Germinal center (tissue), 1 donor: ENCODE data around the gene TMEM86B.
"Not testable (repeated sequence)": the region's sequence is repeated elsewhere in the genome, so short reads cannot be mapped to it uniquely, and the experiment has no call there.

Source experiments
- DNase-seq: peaks from one replicate; pipeline ENCODE4 v3.0.0; 2012; ENCODE audit warnings: mixed read lengths, low spot score

Gene TMEM86B

DNA sequence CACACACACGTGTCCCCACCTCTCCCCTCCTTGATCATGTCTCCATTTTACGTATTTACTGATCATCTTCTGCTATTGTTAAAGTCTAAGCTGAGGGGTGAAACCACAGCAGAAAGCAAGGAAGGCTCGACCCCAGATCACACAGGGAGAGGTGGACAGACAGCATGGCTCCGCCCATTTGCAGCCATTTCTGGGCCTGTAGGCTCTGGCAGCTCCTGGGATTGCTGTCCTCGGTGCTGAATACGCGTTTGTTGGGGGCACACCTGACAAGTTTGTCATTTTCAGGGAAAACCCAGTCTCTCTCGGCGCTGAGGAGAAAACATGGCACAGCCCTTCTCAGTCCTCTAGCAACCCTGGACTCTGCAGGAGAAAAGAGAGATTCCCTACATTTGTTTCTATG, 8.0 kb downstream of the TMEM86B start:
- no peak for DNase-seq

DNA sequence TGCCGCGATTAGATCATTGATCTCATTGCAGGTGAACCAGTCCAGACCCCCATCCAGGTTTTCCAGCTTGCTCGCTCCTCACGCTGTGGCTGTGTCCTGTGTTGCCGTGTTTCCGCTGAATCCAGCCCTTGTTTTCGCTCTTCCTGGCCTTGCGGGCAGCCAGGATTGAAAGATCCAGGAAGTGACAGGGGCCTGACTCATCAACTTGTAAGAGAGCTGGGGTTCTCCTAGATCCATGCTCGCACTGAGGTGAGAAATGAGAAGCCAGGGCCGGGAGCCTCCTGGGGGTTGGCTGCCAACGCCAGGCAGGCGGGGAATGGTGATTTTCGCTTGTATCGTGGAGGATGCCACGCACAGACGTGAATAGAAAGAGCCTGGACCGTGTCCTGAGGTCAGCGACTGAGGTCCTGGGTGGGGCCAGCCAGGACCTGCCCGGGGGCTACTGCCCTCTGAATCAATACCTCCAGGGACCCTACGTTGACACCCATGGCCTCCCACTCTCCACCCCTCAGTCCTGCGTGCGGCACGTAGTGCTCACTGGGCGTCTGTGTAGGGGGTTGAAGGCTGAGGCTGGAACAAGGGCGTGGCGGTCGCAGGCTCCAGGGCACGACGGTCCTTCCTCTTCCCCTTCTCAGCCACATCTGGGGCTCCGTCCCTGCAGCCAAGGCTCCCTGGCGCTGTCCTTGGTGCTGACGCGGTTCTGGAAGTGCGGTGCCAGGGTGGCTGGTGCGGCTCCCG, 11.9 kb downstream of the TMEM86B start:
- peak; percentile 70 for DNase-seq

DNA sequence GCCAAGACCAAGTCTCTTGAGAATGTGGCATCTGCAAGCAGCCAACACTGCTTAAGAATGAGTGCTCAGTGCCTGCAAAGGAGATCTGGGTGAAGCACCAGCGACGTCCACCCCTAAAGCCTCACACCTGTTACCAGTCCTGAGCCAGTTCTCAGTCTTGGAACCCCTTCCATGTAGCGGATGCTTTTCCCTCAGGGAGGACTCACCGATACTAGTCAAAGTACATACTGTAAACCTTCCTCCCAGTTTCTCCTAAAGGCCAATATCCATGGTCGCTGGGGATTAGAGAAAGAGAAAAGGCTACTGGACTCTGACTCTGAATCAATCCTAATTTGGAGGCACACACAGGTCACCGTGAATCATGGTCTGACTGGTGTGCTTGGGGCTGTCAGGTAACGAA, 15.0 kb downstream of the TMEM86B start:
- no peak for DNase-seq

DNA sequence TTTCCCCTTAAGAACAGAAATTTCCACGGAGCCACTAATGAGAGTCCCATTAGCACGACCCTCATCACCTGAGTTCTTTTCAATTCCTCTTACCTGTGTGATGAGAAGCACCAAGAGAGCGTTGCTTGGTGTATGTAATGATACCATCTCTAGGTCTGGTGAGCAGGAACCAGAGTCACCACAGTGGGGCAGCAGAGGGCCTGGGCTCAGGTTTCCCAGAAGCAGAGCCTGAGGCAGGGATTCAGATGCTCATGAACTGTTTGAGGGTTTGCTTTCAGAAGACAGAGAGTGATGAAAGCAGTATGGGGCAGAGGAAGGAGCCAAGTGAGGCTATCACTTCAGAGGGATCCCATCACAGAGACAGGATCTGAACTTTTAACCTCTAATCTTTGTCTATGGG, 16.1 kb downstream of the TMEM86B start:
- DNase-seq = peak; percentile 37

DNA sequence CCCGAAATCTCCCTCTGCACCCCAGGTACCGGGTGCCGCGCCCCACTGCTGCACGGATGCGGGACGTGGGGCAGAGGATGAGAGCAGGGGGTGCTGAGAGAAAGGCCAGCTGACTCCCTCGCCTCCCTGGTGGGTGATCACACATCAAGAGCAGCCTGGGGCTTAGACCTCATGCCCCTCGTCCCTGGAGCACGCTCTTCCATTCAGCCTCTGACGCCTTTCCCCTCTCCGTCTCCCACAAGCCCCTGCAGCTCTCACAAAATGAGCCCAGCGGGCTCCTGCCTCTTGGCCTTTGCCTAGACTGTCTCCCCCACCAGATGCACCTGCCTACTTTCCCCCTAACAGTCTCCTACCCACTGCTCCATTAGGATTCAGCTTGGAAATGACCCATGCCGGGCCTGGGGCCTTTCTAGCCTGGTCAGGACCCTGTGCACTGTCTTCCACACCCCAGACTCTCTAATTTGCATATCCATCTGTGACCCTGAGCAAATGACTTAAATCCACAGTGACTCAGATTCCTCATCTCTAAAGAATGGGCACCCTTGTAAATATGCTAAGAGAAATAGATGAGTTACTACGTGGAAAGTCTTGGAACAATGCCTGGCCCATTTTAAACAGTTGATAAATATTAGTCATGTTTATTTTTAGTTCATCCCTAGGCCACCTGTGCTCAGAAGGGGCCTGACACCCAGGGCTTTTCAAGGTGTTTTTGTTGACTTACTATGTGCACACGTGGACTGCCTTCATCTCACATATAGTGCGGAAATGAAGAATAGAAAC, 18.7 kb downstream of the TMEM86B start:
- no peak for DNase-seq

DNA sequence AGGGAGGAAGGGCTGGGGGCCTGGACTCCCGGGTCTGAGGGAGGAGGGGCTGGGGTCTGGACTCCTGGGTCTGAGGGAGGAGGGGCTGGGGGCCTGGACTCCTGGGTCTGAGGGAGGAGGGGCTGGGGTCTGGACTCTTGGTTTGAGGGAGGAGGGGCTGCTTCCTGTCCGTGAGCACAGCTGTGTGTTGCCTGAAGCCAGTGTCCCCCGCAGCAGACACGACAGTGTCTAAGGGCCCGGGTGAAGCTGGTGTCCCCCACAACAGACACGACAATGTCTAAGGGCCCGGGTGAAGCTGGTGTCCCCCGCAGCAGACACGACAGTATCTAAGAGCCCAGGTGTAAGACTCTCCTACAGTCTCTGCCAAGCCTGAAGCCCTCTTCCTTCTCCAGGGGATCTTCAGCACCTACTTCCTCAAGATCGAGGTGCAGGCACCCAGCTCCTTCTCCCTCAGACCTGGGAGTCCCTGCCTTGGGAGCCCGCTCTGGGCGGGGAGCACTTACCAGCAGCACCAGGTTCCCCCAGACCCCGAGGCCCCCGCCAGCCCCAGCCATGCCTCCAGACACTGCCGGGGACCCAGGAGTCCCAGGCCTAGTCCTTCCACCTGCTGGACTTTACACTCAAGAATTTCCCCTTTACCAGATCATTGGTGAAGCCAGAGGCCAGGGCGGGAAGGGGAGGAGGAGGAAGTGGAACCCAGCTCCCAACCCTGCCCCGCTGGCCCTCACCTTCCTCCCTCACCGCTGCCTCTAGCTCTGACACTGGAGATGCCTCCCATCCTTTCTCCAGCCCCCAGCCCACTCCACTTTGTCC, 19.5 kb downstream of the TMEM86B start, which contains the start of gene PTPRH:
Gene PTPRH (minus strand): TSS at position 622 of the 813 bp plus-strand sequence. CDS start 68 bp downstream, at position 554.
- DNase-seq = no peak

DNA sequence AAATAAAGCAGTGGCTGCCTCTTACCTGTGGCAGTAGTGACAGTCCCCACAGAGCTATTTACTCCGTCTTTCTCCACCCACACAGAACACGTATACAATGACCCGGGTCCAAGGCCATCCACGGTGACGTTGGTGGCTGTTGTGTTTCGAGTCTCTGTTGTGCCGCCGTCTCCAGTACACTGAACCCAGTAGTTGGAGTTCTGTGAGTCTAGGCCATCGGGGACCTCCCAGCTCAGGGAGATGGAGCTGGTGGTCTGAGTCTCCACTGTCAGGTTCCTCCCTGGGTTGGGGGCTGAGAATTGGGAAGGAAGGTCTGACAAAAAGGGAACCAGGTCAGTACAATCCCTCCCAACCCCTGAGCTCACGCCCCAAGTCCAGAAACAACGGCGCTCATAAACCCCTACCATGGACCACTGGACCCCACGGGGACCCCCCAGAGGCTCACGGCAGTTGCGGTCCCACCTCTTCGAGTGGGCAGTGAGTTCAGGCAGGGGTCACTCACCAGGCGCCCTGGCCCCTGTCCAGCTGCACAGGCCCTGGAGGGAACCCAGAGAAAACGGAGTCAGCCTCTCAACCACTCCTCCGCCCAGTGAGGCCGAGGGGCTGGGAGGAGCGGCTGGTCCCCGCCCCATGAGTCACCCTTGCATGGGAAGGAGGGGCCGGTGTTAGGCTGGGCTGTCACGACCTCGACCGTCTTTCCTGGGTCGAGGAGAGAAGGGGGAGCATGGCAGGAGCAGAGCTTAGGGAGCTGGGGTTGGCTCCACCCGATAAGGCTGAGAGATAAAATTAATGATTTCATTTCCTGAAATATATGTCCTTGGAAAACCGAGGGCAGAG, 21.7 kb downstream of the TMEM86B start:
- no peak for DNase-seq

DNA sequence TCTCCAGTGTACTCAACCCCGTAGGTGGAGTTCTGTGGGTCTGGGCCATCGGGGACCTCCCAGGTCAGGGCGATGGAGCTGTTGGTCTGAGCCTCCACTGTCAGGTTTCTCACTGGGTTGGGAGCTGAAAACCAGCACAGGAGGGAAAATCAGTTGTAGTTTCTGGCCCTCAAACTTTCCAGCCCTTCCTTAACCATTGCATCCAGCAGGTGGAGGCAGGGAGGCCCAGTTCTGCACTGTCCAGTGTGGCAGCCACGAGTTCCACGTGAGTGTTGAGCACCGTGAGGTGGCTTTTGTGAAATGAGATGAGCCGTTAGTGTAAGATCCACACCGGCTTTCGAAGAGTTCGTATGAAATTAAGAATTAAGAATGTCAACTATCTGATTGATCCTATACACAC, 26.4 kb downstream of the TMEM86B start:
- DNase-seq = not testable (repeated sequence)

DNA sequence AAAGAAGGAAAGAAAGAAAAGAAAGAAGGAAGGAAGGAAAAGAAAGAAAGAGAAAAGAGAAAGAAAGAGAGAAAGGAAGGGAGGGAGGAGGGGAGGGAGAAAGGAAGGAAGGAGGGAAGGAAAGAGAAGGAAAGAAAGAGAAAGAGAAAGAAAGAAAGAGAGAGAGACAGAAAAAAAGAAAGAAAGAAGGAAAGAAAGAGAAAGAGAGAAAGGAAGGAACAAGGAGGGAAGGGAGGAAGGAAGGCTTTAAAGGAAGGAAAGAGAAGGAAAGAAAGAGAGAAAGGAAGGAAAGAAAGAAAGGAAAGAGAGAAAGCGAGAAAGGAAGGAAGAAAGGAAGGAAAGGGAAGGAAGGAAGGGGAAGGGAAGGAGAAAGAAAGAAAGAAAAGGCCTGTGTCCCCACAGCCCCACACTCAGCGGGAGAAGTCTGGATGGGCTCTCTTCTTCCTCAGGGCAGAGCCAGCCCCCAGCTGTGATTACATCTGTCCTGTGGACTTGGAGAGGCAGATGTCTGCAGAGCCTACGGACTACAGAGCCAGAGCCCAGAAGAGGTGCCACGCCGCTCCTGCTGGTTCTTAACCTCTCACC, 28.9 kb downstream of the TMEM86B start:
- no peak for DNase-seq

DNA sequence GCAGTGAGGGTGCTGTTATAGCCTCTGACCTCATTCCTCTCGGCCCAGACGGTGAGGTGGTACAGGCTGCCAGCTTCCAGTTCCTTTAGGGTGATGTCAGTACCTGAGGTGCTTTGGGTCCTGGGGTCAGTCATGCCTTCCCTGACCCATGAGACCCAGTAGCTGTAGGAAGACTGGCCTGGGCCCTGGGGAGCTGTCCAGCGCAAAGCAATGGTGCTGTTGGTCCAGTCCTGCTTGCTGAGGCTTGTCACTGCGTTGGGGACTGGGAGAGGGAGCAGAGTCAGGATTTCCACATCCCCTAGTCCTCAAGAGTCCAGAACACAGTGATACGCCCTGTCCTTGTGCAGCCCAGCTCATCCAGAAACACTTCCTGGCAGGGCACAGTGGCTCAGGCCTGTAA, 29.9 kb downstream of the TMEM86B start:
- no peak for DNase-seq

DNA sequence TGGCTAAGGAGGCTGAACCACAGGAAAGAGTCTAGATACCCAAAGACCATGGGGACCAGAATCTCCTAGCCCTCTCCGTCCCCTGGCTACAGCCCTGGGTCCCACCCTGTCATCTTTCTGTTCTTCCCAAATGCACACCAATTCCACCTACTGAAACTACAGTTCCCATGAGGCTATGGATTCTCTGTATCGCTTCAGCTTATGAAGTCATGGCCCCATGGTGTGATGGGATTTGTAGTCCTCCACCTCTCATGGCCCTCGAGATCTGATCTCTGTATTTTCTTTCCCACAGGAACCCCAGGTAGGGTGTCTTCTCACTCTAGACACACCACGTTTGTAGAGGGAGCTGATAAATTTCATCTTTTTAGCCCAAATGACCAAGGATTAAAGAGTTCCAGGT, 31.0 kb downstream of the TMEM86B start:
- DNase-seq = no peak

DNA sequence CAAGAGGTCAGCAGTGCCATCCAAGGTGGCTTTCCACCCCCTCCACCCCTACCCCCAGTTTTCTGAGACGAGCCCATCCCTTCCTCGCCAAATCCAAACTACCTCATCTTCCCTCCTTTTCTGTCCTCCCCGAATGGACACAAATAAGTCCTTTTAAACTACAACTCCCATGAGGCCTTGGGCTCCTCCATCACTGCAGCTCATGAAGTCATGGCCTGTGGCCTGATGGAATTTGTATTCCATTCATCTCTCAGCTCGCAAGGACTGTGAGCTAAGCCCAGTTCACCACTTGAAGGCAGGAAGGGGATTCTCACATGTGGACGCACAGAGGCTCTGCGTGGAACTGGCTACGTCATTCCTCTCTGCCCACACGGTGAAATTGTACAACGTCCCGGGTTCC, 31.8 kb downstream of the TMEM86B start:
- no peak for DNase-seq

DNA sequence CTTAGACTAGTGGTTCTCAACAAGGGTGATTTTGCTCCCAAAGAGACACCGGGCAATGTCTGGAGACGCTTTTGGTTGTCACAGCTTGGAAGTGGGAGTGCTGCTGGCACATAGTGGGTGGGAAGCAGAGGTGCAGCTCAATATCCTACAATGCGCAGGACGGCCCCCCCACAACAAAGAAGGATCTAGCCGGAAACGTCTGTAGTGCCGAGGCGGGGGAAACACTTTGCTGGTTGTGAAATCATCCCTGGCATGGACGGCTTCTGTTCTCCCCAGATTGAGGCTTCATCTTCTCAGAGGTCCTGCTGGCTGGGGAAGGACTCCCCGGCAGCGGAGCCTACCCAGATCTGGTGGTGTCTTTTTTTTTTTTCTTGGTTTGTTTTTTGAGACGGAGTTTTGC, 35.1 kb downstream of the TMEM86B start:
- DNase-seq = no peak

DNA sequence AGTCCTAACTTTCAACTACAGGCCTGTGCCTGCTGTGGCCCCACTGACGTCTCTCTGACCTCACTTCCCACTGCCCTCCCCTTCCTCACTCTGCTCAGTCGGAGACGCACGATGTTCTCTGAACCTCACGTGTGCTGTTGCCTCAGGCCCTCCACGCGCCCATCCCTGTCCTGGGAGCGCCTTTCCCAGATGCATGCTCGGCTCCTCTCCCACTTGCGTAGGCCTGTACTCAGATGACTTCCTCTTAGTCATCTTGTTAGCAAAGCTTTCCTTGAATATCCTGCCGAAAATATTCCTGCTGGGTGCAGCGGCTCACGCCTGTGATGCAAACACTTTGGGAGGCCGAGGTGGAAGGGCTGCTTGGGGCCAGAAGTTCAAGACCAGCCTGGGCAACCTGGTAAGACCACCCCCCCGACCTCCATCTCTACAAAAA, 39.1 kb downstream of the TMEM86B start:
- no peak for DNase-seq

DNA sequence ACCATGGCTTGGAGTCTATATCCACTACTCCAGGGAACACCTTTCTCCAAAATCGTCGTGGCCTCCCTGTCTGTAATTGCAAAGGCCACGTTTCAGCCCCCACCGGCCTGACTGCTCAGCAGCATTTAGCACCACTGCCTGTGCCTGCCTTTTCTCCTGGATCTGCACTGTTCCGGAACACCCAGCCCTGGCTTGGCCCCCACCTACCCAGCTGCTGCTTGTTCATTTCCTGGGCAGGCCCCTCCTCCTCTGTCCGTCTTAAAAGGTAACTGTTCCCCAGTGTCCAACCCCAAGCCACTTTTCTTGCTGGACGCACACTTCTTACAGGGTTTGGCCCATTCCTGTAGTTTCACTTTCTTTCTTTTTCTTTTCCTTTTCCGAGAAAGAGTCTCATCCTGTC, 39.9 kb downstream of the TMEM86B start:
- DNase-seq = no peak

DNA sequence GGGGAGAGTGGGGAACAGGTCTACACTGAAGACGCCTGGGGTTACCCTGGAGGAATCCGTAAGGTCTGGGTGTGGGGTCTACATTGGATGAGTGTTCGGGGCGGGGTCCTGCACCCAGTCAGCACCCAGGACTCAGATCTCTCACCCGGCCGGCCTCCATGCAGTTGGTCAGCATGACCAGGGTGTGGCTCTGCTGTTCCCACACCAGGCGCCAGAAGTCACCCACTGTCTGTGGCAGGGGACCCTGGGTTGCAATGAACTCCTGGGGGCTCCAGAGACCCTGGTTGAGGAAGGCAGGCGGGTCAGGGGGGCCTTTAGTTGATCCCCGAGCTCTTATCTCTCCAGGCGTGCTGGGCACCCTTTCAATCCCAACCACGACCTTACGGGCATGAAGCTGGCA, 42.5 kb downstream of the TMEM86B start:
- no peak for DNase-seq

DNA sequence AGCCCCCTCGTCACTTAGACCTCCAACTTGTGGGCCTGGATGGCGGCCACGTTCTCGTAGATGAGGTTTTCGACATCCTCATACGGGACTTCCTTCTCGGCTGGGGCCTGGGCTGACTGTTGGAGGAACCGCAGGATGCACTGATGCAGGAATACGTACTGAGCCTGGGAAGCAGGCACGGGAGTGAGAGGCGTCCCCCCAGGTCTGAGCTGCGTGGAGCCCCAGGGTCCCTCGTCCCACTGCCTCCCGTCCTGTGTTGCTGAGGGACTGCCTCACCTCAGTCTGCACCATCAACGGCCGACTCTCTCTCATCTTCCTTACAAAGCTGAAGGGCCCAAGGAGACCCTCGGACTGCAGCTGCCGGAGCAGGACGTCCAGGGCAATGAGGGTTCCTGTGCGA, 46.8 kb downstream of the TMEM86B start:
- no peak for DNase-seq

DNA sequence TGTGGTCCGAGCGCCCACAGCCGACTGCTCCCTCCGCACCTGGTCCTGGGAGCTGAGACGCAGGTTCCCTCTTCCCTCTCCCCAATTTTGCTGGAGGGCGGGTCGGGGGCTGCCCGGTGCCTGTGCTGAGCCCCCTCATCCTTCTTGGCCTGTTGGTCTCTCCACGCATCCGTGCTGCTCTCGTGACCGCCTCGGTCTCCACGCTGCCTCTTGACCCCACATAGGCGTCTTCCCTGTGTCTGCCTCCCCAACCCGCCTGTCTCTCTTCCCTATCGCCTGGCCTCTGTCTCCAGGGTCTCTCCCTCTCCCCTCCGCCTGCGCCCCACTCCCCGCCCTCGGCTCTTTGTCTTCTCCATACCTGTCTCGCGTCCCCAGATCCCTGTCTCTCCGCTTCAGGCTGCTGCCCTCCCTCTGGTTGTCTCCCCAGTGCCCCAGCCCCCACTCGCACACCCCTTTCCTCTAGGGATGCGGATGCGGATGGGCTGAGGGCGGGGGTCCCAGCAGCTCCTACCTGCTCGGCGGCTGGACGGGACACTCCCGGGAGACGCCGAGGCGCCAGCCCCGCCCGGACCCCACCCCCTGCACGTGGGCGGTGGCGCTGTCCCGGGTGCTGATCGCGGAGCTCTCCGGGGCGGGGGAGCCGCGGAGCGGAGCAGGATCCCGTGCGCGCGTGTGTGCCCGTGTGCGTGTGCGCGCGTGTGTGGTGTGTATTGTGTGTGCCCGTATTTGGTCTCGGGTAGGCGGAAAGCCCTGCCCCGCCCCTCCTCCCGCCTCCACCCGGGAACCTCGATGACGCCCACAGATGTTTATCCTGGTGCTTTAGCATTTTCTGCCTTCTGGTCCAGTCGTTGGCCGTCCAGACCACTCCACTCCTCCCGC, 48.7 kb downstream of the TMEM86B start, which contains the start of gene SYT5:
Gene SYT5 (minus strand): TSS at position 684 of the 879 bp plus-strand sequence. CDS start 1,248 bp downstream, outside the sequence.
- peak; percentile 79 for DNase-seq

DNA sequence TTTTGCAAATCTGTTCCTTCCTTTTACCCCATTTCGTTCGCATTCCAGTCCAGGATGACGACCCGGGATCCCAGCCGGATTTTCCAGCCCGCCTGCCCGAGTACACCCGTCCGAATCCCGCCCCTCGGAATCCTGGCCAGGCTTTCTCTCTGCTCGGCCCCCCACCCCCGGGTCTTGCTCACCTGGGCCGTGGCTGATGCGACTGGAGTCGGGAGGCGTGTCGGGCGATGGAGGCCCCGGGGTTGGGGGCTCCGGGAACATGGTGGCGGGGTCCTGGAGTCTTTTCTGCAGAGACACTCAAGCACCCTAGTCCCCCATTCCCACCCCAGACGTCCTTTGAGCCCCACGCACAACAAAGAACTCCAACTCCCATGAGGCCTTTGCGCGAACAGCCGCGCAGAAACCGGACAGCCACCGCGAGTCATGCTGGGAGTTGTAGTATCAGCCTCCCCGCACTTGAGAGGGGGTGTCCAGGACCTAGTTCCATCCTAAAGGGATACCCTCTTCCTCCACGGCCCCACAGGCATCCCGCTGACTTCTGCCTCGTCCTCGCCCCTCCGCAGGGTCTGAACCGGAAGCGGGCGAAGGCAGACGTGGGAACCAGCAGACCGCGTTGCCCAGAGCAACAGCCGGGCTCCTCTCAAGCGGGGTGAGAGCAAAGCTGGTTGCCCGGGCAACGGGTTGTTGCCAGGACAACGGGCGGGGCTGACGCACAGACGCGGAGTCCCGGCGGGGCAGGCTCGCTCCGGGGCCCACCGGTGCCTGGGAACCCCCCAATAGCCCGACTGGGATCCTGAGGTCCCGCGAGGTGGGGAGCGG, 49.6 kb downstream of the TMEM86B start:
- DNase-seq = peak; percentile 93
